ENCODE data around the gene LAMB3.

The LAMB3 gene

DNA sequence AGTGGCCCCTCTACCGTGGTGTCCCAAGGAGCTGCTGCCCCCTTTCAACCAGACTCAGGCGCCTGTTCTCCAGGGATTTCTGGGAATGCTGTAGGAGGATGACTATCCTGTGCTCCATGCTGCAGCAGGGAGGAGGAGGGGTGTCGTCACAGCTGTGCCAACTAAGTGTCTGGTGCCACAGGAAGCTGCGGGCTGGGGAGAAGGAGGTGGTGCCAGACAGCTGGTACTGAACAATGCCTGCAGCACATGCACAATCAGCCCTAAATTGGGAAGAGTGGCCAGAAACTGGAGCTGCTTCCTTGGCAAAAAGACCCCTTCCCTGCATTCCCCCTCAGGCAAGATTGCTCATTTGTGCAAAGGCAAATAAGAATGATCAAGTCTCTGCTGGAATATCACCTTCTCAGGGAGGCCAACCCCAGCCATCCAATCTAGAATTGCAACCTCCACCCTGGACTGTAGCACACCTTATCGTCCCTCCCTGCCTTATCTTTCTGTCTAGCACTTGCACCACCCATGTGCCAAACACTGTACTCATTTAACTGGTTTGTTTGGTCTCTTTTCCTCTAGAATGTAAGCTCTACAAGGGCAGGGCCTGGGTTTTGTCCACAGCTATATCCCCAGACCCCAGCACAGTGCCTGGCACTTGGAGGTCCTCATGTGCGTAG is 33.3 kb downstream of the LAMB3 start:
- no peaks in the 10 kb centered on the region for H3K36me3 ChIP-seq
- TF ChIP-seq, protein P1, sequence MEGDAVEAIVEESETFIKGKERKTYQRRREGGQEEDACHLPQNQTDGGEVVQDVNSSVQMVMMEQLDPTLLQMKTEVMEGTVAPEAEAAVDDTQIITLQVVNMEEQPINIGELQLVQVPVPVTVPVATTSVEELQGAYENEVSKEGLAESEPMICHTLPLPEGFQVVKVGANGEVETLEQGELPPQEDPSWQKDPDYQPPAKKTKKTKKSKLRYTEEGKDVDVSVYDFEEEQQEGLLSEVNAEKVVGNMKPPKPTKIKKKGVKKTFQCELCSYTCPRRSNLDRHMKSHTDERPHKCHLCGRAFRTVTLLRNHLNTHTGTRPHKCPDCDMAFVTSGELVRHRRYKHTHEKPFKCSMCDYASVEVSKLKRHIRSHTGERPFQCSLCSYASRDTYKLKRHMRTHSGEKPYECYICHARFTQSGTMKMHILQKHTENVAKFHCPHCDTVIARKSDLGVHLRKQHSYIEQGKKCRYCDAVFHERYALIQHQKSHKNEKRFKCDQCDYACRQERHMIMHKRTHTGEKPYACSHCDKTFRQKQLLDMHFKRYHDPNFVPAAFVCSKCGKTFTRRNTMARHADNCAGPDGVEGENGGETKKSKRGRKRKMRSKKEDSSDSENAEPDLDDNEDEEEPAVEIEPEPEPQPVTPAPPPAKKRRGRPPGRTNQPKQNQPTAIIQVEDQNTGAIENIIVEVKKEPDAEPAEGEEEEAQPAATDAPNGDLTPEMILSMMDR (IDR thresholded peaks at IDR 0.05; ENCODE audit: low read depth, low read length), result no peak
- no peaks in the 10 kb centered on the region; the same call in 1 of the 2 replicates for H3K27me3 ChIP-seq
- H3K4me1 ChIP-seq, result no peaks in the 10 kb centered on the region; the same call in 1 of the 2 replicates
- H3K9me3 ChIP-seq, result no peaks in the 10 kb centered on the region
- H3K4me3 ChIP-seq (ENCODE audit: low read depth, low read length), result no peak overlapping the region
- DNase-seq, result no peak

DNA sequence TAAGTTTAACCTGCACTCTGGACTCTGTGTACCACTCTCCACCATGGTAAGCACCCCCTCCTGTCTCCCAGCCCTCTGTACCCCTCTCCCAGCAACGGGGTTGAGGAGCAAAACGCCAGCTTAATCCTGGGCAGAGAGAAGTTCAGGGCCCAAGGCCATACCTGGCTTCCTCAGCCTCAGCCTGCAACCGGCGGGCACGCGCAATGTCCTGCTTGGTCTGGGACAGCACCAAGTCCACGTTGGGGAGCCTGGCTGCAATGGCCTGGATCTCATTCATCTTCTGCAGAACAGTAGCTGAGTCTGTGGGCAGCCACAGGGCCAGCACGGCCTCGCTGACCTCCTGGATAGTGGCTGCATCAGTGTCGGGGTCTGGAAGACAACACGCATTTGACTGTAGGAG is 33.9 kb downstream of the LAMB3 start:
- TF ChIP-seq, protein P1 (IDR thresholded peaks at IDR 0.05; ENCODE audit: low read depth, low read length), result no peak
- no peaks in the 10 kb centered on the region for H3K36me3 ChIP-seq
- H3K27me3 ChIP-seq, result no peaks in the 10 kb centered on the region; the same call in 1 of the 2 replicates
- H3K4me1 ChIP-seq, result no peaks in the 10 kb centered on the region; the same call in 1 of the 2 replicates
- DNase-seq, result no peak
- H3K4me3 ChIP-seq (ENCODE audit: low read depth, low read length), result no peak overlapping the region
- H3K9me3 ChIP-seq, result no peaks in the 10 kb centered on the region

DNA sequence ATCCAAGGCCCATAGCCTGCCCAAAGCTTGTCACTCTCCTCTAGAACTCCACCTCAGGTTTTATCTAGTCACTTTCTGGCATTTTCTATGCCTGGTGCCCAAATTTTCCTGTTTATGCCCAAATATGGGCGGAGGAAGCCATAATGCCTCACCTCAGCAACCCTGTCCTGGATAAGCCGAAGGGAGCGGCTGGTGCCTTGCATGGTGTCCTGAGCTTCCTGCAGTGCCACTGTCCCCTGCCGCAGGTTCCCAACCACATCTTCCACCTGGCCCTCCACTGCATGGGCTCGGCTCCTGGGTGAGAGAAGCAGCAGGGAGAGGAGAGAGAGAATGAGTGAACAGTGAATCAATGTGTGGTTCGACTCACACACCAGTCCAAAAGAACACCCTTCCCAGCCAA is 34.5 kb downstream of the LAMB3 start:
- H3K4me1 ChIP-seq, result no peaks in the 10 kb centered on the region; the same call in 1 of the 2 replicates
- TF ChIP-seq, protein P1 (IDR thresholded peaks at IDR 0.05; ENCODE audit: low read depth, low read length), result no peak
- H3K4me3 ChIP-seq (ENCODE audit: low read depth, low read length), result no peak overlapping the region
- no peaks in the 10 kb centered on the region for H3K36me3 ChIP-seq
- no peaks in the 10 kb centered on the region; the same call in 1 of the 2 replicates for H3K27me3 ChIP-seq
- no peaks in the 10 kb centered on the region for H3K9me3 ChIP-seq
- no peak for DNase-seq

DNA sequence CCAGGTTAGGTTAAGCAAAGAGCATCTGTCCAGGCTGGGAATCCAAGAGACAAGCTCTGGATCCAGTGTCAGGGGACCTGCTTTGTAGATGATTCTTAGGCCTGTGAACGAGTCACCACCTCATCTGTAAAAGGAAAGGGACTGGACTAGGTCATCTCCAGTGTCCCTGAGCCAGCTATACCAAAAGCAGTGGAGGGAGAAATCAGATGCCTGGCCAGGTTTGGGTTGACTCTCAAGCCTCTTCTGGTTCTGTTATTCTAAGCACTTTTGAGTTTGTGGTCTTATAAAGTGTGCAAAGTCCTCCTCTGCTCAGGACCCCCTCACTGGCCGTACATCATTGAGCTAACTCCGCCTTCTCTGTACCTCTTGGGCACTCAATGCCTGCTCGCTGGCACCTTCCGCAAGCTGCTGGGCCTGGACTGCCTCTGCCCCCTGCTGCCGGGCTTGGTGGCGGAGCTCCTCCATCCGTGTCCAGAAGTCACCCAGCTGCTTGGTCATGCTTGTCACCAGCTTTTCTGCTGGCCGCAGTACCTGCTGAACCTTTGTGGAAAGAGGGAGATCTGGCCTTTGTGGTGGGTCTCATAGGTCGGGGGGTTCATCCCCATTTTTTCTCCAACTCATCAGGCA is 35.1 kb downstream of the LAMB3 start:
- Histone ChIP-seq H3K27me3 (no peaks in the 10 kb centered on the region; the same call in 1 of the 2 replicates), H3K36me3 (no peaks in the 10 kb centered on the region)
- TF ChIP-seq, protein P1 (IDR thresholded peaks at IDR 0.05; ENCODE audit: low read depth, low read length), result no peak

DNA sequence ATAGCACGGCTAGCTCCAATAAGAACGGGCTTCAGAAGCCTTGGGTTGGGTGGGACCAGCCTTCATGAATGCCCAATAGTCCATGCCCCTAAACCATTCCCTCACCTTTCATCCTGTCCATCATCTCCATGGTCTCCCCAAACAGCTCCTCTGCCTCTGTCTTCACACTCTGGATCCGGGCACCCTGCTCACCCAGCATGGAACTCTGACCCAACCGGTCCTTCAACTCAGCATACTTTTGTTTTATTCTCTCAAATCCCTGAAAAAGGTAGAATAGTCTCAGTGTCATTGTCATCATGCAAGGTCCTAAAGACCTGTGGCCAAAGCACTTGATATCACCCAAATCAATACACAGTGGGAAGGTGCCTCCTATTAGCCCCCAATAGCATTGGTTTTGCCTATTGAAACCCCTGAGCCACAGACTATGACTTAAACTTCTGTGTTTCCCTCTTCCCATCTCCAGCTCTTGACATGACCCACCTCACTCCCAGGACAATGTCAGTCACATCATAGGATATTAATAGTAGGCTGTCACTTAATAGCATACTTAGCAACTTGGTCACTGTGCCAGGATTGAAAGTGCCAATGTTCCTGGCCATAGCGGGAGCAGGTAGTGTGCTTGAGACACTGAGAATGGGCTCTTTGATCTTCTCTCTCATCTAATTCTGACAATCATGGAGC is 35.7 kb downstream of the LAMB3 start:
- DNase-seq, result no peak
- no peaks in the 10 kb centered on the region; the same call in 1 of the 2 replicates for H3K4me1 ChIP-seq
- no peaks in the 10 kb centered on the region for H3K9me3 ChIP-seq
- TF ChIP-seq, protein P1 (IDR thresholded peaks at IDR 0.05; ENCODE audit: low read depth, low read length), result no peak
- H3K4me3 ChIP-seq (ENCODE audit: low read depth, low read length), result no peak overlapping the region
- no peaks in the 10 kb centered on the region for H3K36me3 ChIP-seq
- H3K27me3 ChIP-seq, result no peaks in the 10 kb centered on the region; the same call in 1 of the 2 replicates

More for the DNA sequence above, 35.1 kb downstream of the LAMB3 start:
- Histone ChIP-seq H3K9me3 (no peaks in the 10 kb centered on the region), H3K4me1 (no peaks in the 10 kb centered on the region; the same call in 1 of the 2 replicates), H3K4me3 (ENCODE audit: low read depth, low read length) (no peak overlapping the region)
- DNase-seq, result no peak
